Measurements from ENCODE around the gene GGCT.

Gene GGCT

DNA sequence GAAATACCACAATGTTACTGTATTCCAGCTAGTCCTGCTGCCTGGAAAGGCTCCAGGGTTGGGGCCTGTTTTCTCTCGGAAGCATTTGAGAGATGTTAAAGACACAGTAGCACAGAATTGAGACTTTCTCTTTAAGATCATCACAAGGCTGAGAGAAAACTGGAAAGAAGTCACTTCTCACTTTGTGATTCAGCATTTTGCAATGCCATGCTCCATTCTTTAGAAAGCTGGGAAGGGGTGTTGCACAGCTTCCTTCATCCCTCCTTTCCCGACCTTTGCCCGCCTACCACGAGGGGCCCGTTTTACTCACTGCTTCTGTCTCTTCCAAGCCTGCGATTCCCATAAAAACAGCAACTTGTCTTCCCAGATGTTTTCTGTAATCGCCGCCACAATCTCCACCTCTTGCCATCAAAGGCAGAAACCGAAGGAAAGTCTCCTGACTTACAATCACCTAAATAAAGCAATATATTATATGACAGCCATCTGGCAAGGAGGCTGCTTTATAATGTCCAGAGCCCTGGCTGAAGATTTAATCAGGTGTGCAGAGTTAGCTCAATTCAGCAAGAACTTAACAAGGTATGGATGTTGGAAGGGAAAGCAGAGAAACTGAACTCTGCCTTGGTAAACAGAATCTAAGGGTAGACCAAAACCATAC lies 44.9 kb downstream of the GGCT start:
- DNase-seq: no peak

DNA sequence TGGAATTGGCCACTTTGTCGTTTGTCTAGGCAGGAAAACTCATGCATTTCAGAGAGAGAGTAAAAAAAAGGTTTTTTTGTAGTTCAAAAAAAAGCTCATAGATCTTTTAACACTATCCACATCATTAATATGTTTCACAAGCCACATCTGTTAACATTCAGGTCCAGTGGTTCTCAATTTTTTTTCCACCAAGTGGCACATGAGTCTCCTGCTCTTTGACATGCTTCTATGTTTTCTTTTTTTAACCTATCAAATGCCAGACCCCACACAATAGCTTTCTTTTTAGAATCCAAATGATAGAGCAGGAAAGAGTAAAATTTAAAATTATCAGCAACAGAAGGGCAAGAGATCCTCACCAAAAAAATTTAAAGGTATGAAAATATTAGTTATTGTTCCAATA lies 46.3 kb downstream of the GGCT start:
- no peak for DNase-seq

DNA sequence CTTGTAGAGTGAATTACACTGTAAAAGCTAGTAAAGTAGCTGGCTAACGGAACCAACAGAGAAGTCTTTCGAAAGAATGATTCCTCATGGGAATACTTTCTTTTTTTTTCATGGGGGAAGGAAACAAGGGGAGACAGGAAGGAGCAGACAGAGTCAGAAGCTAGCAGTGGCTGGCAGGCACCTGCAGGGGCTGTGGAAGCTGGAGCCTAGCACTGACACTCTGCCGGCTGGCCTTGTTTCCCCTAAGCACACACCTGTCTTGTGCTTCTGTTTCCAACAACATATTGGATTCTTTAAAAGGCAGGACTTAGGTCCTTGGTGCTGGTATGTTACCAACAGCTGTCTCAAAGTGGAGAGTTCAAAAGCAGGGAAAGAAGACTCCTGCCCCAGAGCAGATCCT lies 50.7 kb downstream of the GGCT start:
- DNase-seq: no peak

DNA sequence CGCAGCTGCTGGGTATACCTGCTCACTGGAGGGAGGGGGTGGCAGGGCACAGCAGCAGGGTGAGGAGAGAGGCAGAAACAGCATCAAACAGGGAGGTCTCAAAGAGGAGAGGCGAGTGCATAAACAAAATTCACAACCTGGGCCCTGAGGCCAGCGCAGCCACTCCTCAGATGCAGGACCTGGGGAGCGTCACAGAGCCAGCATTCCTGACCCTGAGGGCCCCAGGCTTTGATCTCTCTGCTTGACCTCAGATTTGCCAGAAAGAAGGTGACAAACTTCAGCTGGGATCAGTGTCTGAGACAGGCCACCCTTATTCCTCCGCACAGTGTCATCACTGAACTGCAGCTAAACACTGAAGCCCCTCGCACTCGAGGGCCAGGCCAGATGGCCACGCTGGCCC lies 51.6 kb downstream of the GGCT start:
- no peak for DNase-seq

DNA sequence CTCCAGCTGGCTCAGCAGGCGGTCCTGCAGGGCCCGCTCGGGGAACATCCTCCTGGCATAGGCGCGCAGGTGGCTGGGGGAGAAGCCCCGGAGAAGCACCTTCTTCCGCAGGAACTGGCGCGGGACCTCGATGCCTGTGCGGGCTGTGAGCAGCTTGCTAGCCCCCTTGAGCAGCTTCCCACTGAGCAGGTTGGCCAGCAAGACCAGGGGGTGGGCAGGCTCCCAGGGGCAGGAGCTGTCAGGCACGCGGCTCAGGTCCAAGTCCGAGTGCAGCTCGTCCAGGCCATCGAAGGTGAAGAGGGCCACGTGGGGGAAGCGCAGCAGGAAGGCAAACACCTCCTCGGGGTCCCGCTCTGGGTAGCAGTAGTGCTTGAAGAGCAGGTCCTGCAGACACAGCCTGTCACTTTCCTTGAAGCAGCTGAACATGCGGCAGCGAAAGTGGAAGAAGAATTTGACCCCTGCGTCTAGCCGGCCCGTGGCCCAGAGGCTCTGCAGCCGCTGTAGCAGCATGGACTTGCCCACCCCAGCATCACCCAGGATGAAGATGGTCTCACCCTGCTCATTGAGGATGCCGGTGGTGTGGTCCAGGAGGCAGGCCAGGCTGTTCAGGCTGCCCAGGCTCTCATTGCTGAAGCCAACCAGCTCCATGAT lies 52.2 kb downstream of the GGCT start:
- no peak for DNase-seq

DNA sequence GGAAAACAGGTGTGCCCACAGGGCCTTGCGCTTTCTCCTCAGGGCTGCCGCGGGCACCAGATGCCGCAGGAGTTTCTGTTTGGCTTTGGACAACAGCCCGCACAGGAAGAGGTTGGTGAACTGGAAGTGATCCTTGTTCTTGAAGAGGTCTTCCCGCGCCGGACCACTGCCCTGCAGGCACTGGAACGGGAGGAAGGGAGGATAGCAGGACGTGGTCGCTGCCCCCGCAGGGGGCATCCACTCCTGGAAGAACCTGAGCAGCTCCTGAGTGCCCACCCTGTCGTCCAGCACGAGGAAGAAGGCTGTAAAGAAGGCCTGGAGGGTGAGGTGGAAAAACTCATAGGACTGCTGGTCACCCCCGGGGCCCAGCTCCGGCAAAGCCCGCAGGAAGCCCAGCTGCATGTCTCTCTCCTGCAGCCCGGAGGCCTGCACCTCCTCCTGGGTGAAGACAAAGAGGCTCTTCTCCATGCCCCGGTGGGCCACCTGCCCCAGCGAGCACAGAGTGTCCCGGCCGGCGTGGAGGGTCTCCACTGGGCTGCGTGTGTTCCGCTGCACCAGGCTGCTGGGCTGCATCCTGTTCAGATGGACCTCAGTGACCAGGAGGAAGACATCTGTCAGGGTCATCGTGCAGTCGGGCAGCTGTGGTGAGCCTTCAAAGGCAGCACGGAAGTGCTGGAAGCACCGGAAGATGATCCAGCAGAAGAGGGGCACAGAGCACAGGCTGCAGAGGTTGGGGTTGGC lies 52.9 kb downstream of the GGCT start:
- no peak for DNase-seq

DNA sequence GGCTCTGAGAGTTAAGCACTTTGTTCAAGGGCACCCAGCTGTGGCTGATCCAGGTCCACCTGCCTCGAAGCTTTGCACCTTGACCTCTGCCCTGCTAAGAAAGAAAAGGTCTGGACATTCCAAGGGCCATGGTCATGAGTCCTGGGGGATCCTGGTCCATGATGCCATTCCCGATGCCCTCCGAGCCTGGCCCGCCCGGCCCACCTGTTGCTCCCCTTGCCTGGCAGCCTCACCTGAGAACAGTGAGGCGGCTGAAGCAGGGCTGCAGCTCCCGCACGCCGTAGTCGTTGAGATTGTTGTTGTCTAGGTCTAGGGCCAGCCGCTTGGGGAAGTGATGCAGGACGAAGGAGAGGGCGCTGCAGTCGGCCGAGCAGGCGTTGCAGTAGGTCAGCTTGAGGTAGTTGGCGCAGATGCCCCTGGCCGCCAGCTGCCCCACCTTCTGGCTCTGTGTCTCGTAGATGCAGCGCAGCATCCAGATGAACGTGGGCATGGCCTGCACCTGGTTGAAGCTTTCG lies 53.6 kb downstream of the GGCT start:
- no peak for DNase-seq

DNA sequence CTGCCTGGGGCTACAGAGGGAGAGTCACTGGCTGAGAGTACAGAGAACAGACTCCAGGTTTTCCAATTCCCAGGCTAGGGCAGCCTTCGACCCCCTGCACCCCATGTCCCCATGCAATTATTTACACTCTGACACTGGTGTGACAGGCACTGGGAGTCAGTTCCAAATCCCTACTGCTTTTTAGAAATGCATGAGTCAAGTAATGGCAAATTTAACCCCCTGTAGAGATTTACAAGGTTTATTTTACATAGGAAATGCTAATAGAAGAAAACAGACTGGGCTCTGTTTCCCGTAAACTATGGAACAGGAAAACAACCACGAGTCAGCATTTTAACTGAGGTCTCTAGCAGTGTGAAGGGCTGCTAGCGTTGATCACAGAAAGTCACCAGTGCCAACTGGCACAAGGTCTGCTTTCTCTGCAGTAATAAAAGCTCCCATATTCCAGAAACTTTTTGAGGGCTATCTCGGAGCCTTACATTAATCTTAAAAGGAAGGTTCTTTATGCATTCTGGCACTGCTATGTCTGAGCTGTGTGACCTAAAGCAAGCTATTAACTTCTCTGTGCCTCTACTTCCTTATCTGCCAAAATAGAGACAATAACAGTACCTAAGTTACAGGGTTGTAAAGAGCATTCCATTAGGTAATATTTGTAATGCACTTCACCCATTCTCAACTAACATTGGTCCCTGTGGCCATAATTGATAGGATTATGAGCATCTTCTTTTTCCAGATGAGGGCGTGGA lies 54.2 kb downstream of the GGCT start:
- DNase-seq: no peak

DNA sequence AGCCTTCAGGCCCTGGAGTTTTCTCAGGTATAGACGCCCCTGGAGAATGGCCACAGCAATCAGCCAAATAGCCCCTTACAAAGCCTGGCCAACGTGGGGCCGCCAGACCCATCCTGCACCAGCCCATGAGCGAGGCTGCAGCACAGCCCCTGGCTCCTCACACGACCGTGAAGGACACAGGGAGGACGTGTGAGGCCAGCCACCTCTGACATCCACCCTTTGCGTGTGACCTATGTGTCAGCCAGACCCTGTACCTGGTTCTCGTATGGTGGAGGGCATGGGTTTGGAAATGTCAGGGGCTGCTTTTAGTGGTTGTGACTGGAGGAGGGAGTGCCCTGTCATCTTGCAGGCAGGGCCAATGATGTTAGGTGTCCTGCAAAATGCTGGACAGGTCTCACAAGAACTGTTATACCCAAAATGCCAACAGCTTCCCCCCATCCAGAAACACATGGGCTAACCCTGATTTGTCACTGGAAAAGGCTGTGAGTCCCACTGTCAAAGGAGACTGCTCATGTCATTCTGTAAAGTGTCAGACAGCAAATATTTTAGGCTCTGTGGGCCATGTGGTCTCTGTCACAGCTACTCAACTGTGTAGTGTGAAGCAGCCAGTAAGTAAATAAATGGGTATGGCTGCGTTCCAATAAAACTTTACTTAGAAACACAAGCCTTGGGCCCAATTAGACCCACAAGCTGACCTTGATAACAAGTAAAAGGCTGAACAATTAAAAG lies 56.0 kb downstream of the GGCT start:
- DNase-seq: no peak

DNA sequence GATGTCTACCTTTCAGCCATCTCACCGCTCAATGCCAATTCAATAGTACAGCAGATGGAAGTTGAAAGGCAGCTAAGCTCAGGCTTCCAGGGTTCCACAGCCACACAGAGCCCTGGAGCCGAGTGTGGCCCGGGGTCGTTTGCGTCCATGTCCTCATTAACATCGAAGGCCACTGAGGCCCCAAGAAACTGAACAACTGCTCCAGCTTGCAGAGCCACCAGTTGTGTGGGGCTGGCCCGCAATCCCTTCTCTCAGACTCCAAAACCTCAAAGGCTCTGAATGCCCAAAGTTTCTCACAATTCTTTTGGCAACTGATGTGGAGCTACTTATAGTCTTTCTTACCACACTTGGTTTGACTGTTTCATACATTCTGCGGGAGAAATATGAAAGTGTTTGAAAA lies 57.2 kb downstream of the GGCT start:
- DNase-seq: no peak

Measured in cerebellar nuclear complex (tissue), 1 donor.